Spinal cord (tissue), 10 donors: ENCODE results near the gene DGKG. TPM values are rescaled to one million over a fixed set of nuclear protein-coding genes. Genes with fewer than 3 reads are reported as not detected.

Source experiments
- DNase-seq, 6 donors: peaks; one replicate each; pipeline versions ENCODE4 v3.0.0 to v3.0.0-alpha.2; 2013 to 2015; ENCODE audit warnings: low spot score in 6 of 6, low read depth in 4 of 6
- H3K27ac ChIP-seq: one replicate; pipeline ENCODE4 v1.5.1; 2013; ENCODE audit warnings: low read depth, low read length, control low read depth
- H3K27me3 ChIP-seq: one replicate; pipeline ENCODE4 v1.6.1; 2013; ENCODE audit warnings: low read length; ENCODE audit not compliant: control insufficient read depth, insufficient read depth
- H3K36me3 ChIP-seq: one replicate; pipeline ENCODE4 v1.6.1; 2013; ENCODE audit warnings: low read length; ENCODE audit not compliant: control insufficient read depth, insufficient read depth
- H3K4me1 ChIP-seq: one replicate; pipeline ENCODE4 v1.6.1; 2013; ENCODE audit warnings: low read length; ENCODE audit not compliant: control insufficient read depth, insufficient read depth
- H3K4me3 ChIP-seq: one replicate; pipeline ENCODE4 v1.5.1; 2013; ENCODE audit warnings: low read depth, low read length, control low read depth
- H3K9me3 ChIP-seq: one replicate; pipeline ENCODE4 v1.6.1; 2013; ENCODE audit warnings: low read length; ENCODE audit not compliant: control insufficient read depth, insufficient read depth
- WGBS: methylation state at CpG from one replicate; pipeline ENCODE4 v1.1.5; 2013; ENCODE audit warnings: missing lambda C conversion rate; ENCODE audit not compliant: insufficient coverage; 5-methylcytosine and 5-hydroxymethylcytosine counted together
- polyA plus RNA-seq, 2 donors: library from polyadenylated mRNA; unstranded; fragments of 120-200 nt; gene quantifications; one replicate each; pipeline ENCODE4 v1.2.1, GENCODE V29; 2013; ENCODE audit not compliant: insufficient read length in 2 of 2
- total RNA-seq, 2 donors: library from RNA; depleted of rRNA in 1 of 2; stranded (reverse); fragments of 120-200 nt in 1 of 2; fragments of >200 nt in 1 of 2; gene quantifications; one replicate each; pipeline versions ENCODE4 v1.2.3 to v1.2.4, GENCODE V29; 2013 to 2014
- donor health status: healthy.

Gene DGKG
- total and polyA plus RNA-seq, 4 donors = 5.6 to 20.6 (median 9.9) TPM

GRCh38 chr3:186210852-186211500 is 151.1 kb downstream of the DGKG start:
- H3K9me3 ChIP-seq = no peaks in the 10 kb centered on the region
- 76% methylated on average over 8 of the region's 9 CpGs for WGBS
- peak overlapping the region; percentile 85 for H3K27ac ChIP-seq
- H3K27me3 ChIP-seq = no peaks in the 10 kb centered on the region
- H3K4me3 ChIP-seq = no peak overlapping the region
- peaks cover 3% of the 10 kb centered on the region for H3K36me3 ChIP-seq
- peaks cover 27% of the 10 kb centered on the region for H3K4me1 ChIP-seq
- DNase-seq = no peak

DNA sequence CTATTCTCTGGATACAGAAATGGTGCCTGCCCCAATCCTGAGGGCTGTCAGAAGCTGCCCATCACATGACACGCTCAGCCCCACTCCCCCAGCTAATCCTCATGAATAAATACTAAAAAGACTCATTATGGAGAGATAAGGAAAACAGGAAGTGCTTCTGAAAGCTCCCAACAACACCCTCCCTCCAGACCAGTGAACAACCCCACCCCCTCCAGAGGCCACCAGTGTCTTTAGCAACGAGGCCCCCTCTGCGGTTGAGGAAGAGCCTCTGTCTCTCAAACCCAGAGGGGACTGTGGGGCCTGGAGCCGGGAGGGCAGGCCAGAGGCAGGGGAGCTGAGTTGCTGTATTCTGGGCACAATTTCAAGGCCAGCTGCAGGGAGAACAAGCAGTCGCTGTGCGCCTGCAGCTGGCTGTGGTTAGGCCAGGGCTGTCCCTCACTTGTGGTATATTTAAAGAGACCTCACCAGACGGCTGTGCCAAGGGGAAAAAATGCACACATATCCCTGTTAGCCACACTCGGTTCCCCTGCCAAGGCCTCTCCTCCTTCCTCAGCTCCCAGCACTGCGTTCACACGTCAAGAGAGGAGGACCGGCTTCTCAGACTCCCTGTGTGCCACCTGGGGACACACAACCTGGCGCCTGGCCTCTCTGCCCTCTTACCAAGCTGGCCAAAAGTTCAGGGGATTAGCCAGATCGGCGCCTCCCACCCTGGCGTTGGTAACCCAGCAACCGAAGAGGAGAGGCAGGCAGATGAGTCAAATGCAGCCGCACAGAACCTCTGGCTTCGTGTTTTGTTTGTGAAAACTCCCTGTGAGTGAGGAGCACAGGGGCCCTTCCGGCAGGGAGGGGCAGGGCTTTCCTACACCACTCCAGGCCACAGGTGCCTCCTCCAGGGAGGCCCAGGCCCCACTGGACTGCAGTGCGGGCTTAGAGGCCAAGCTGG is 152.0 kb downstream of the DGKG start:
- H3K27me3 ChIP-seq = no peaks in the 10 kb centered on the region
- 12% methylated on average over 17 of the region's 20 CpGs for WGBS
- no peak overlapping the region for H3K4me3 ChIP-seq
- no peaks in the 10 kb centered on the region for H3K9me3 ChIP-seq
- H3K27ac ChIP-seq = peak overlapping the region; percentile 85
- H3K4me1 ChIP-seq = peaks cover 27% of the 10 kb centered on the region
- H3K36me3 ChIP-seq = peaks cover 3% of the 10 kb centered on the region
- peak in 4 of 6 donors; percentile 57 to 91 (median 74) for DNase-seq

GRCh38 chr3:186208296-186208989 is 153.6 kb downstream of the DGKG start:
- H3K27ac ChIP-seq = no peak overlapping the region
- no peak for DNase-seq
- 95% methylated on average over 6 of the region's 8 CpGs for WGBS

DNA sequence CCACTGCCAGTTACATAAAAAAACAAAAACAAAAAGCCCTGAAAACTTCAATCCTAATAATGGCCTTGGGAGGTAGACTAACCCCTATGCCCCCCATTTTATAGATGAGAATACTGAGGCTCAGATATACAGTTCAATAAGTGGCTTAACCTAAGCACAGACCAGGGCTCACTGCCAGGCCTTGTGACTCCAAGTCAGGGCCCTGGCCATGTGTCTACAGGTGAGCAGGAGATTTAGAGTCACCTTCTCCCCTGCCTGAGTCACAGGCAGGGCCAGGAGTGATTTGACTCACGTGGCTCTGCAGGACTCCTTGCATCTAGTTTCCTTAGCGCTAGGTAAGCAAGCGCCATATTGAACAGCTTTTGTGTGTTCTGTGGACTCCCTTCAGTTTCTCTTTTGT is 154.5 kb downstream of the DGKG start:
- H3K27ac ChIP-seq = no peak overlapping the region
- 100% methylated on average over 3 of the region's 3 CpGs for WGBS

More at GRCh38 chr3:186208296-186208989, 153.6 kb downstream of the DGKG start:
- Histone ChIP-seq H3K4me1 (peaks cover 27% of the 10 kb centered on the region), H3K9me3 (no peaks in the 10 kb centered on the region), H3K36me3 (peaks cover 3% of the 10 kb centered on the region), H3K27me3 (no peaks in the 10 kb centered on the region), H3K4me3 (no peak overlapping the region)

DNA sequence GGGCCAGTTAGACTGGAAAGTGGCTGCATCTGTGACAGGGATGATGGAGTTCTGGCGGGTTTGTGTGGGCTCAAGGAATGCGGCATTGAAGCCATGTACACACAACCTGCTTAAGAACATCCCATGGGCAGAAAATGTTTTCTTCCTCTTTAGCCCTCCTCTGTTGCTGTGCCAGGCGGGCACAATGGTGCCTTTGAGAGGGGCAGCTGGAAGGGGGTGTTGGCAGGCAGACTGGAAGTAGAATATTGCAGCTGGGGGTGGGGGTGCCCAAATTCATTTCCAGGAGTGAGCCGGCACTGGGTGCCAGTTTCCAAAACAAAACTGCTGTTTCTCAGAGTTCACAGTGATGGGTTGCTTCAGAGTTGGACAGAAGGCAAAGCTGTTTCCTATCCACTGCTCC is 161.3 kb downstream of the DGKG start:
- Histone ChIP-seq H3K27ac (no peak overlapping the region), H3K36me3 (no peaks in the 10 kb centered on the region), H3K27me3 (peaks cover 4% of the 10 kb centered on the region), H3K9me3 (no peaks in the 10 kb centered on the region), H3K4me3 (no peak overlapping the region), H3K4me1 (peaks cover 15% of the 10 kb centered on the region)
- WGBS = 38% methylated on average over 2 of the region's 4 CpGs
- DNase-seq = peak in 3 of 6 donors; percentile 54 to 89 (median 82)

More for the DNA sequence above, 154.5 kb downstream of the DGKG start:
- Histone ChIP-seq H3K9me3 (no peaks in the 10 kb centered on the region), H3K36me3 (peaks cover 3% of the 10 kb centered on the region), H3K4me3 (no peak overlapping the region), H3K4me1 (peaks cover 27% of the 10 kb centered on the region), H3K27me3 (no peaks in the 10 kb centered on the region)
- no peak for DNase-seq

DNA sequence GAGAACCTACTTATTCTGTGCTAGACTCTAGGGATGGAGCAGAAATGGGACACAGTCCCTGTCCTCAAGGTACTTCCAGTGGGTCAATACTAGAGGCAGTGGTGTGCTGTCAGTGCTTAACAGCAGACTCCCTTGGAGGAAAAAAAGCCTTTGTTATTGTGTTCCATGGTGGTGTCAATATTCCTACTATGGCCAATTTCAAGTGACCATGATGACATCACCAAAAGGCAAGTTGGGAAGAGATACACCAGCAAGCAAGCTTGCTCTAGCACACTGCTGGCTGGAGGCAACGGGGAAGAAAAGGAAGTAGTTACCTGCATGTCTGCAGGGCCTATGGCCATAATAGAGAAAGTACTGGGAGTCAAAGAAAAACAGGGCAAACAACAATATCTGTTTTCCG is 163.6 kb downstream of the DGKG start:
- no peak overlapping the region for H3K27ac ChIP-seq
- H3K4me3 ChIP-seq = no peak overlapping the region
- H3K27me3 ChIP-seq = peaks cover 15% of the 10 kb centered on the region
- peaks cover 27% of the 10 kb centered on the region for H3K4me1 ChIP-seq
- H3K9me3 ChIP-seq = no peaks in the 10 kb centered on the region
- 94% methylated on average over 2 of the region's 2 CpGs for WGBS
- no peak for DNase-seq
- peaks cover 2% of the 10 kb centered on the region for H3K36me3 ChIP-seq

DNA sequence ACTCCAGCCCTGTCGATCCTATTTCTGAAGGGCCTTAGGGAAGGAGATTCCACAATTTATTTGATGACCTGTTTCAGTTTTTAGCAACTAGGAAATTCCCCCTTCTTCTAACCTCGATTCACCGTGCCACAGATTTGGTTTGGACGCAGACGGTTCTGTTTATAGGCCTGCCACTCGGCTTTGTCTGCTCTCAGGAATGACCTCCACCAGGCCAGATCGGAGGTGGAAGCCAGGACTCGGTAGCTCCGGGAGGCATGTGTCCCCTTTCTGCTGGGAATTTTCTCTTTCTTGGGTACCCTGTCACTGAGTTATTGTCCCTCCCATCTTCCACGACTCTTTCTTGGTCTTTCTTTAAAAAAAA is 167.6 kb downstream of the DGKG start:
- H3K9me3 ChIP-seq = no peaks in the 10 kb centered on the region
- DNase-seq = no peak
- H3K27ac ChIP-seq = no peak overlapping the region
- H3K4me3 ChIP-seq = no peak overlapping the region
- H3K27me3 ChIP-seq = peaks cover 26% of the 10 kb centered on the region
- 46% methylated on average over 6 of the region's 10 CpGs for WGBS
- H3K36me3 ChIP-seq = peaks cover 2% of the 10 kb centered on the region
- H3K4me1 ChIP-seq = peaks cover 15% of the 10 kb centered on the region

DNA sequence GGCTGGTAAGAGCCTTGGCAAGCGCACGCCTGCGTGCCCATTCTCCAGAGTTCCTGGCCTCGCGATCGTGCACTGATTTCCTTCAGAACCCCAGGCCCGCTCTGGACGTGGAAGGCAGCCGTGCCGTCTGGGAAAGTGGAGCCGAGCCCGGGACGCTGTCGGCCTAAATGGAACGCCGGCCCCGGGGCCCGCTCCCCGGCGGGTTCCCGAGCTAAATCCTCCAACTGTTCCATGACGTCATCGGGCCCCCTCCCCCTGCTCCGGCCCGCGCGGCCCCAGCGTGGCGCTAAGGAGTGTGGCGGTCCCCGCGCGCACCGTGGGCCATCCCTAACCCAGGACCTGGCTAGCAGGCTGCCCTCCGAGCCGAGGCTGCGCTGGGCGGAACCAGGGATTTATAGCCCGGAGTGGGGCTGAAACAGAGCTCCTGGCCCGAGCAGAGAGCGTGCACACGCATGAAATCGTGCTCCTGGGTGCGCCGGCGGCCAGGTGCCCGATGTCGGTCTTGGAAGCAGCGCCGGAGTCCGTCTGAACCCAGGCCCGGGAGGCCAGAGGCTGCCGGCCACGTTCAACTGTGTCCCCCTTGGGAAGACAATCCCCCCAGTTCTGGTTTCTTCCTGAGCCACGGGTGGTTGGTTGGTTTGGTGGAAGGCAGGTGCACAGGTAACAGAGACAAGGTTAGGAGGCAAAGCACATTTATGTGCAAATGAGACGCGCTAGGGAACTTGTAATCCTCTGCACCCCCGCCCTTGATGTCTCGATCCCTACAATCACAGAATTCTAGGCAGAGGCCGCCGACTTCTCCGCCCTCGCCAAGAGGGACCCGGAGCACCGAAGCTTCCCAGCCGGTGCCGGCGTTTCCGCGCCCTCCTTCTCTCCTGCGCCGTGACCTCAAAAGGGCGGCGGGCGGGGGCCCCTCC is 168.2 kb downstream of the DGKG start:
- Histone ChIP-seq H3K27me3 (peaks cover 26% of the 10 kb centered on the region), H3K4me3 (peak overlapping the region; percentile 39), H3K27ac (no peak overlapping the region), H3K4me1 (peaks cover 15% of the 10 kb centered on the region), H3K36me3 (peaks cover 2% of the 10 kb centered on the region), H3K9me3 (no peaks in the 10 kb centered on the region)
- 12% methylated on average over 71 of the region's 75 CpGs for WGBS
- peak in 2 of 6 donors; percentile 73 to 77 for DNase-seq

- no peak overlapping the region for H3K27ac ChIP-seq
- no peaks in the 10 kb centered on the region for H3K9me3 ChIP-seq
Measured at GRCh38 chr3:186192823-186193222, 169.2 kb downstream of the DGKG start.

More at GRCh38 chr3:186192823-186193222, 169.2 kb downstream of the DGKG start:
- H3K27me3 ChIP-seq = peaks cover 26% of the 10 kb centered on the region
- no peak for DNase-seq
- peaks cover 2% of the 10 kb centered on the region for H3K36me3 ChIP-seq
- H3K4me3 ChIP-seq = no peak overlapping the region
- H3K4me1 ChIP-seq = peaks cover 15% of the 10 kb centered on the region
- WGBS = 66% methylated on average over 2 of the region's 6 CpGs
